Liver (tissue), 9 donors: Measurements from ENCODE around the gene SIGLEC6. TPM values are rescaled to one million over a fixed set of nuclear protein-coding genes. Genes with fewer than 3 reads are reported as not detected.

ENCODE experiments used
- DNase-seq: peaks from one replicate; pipeline ENCODE4 v3.0.0-alpha.2; 2017; ENCODE audit warnings: low spot score
- H3K27ac ChIP-seq, 2 donors: one replicate each; pipeline ENCODE4 v1.7.0; 2013; ENCODE audit warnings: inconsistent platforms in 2 of 2, low read length in 2 of 2, control low read depth in 1 of 2, low read depth in 1 of 2, mild to moderate bottlenecking in 1 of 2
- H3K27me3 ChIP-seq, 4 donors: one replicate each; pipeline versions ENCODE4 v1.6.1 to v1.7.0; 2013; ENCODE audit warnings: low read length in 3 of 4, inconsistent platforms in 1 of 4, mild to moderate bottlenecking in 1 of 4, moderate library complexity in 1 of 4; ENCODE audit not compliant: control insufficient read depth in 4 of 4, insufficient read depth in 4 of 4
- H3K36me3 ChIP-seq, 4 donors: one replicate each; pipeline versions ENCODE4 v1.6.1 to v1.7.0; 2013; ENCODE audit warnings: low read length in 3 of 4, mild to moderate bottlenecking in 3 of 4, low read depth in 1 of 4, moderate library complexity in 1 of 4; ENCODE audit not compliant: control insufficient read depth in 4 of 4, insufficient read depth in 3 of 4
- H3K4me1 ChIP-seq, 4 donors: one replicate each; pipeline versions ENCODE4 v1.6.1 to v1.7.0; 2013; ENCODE audit warnings: low read length in 3 of 4, mild to moderate bottlenecking in 3 of 4, moderate library complexity in 1 of 4; ENCODE audit not compliant: control insufficient read depth in 4 of 4, insufficient read depth in 4 of 4
- H3K4me3 ChIP-seq, 3 donors: one replicate each; pipeline versions ENCODE4 v1.6.1 to v1.7.0; 2013; ENCODE audit warnings: low read length in 3 of 3, control low read depth in 1 of 3, low read depth in 1 of 3, mild to moderate bottlenecking in 1 of 3
- H3K9ac ChIP-seq, 2 donors: one replicate each; pipeline ENCODE4 v1.7.0; 2013; ENCODE audit warnings: low read length in 2 of 2, mild to moderate bottlenecking in 2 of 2, moderate library complexity in 2 of 2, control low read depth in 1 of 2, low read depth in 1 of 2
- H3K9me3 ChIP-seq, 4 donors: one replicate each; pipeline versions ENCODE4 v1.6.1 to v1.7.0; 2013; ENCODE audit warnings: low read length in 3 of 4; ENCODE audit not compliant: control insufficient read depth in 4 of 4
- ATF3 ChIP-seq: IDR thresholded peaks from 2 replicates; pipeline ENCODE4 v1.6.1; 2016; ENCODE audit warnings: antibody characterized with exemption
- EGR1 ChIP-seq, 2 donors: IDR thresholded peaks; 2 replicates each; pipeline ENCODE4 v1.6.1; 2016 to 2018; ENCODE audit warnings: antibody characterized with exemption in 2 of 2, low read depth in 2 of 2
- FOXA1 ChIP-seq: IDR thresholded peaks from 2 replicates; pipeline ENCODE4 v1.6.1; 2016; ENCODE audit warnings: antibody characterized with exemption
- FOXA2 ChIP-seq: IDR thresholded peaks from 2 replicates; pipeline ENCODE4 v1.6.1; 2016; ENCODE audit warnings: antibody characterized with exemption
- GABPA ChIP-seq, 2 donors: IDR thresholded peaks in 1 of 2; conservative IDR thresholded peaks in 1 of 2; 2 replicates each; pipeline ENCODE4 v1.6.1; 2016; ENCODE audit warnings: antibody characterized with exemption in 2 of 2, mild to moderate bottlenecking in 1 of 2, moderate library complexity in 1 of 2
- HNF4A ChIP-seq, 2 donors: conservative IDR thresholded peaks; 2 replicates each; pipeline ENCODE4 v1.6.1; 2016; ENCODE audit warnings: antibody characterized with exemption in 2 of 2, mild to moderate bottlenecking in 2 of 2
- HNF4G ChIP-seq: IDR thresholded peaks from 2 replicates; pipeline ENCODE4 v1.6.1; 2016; ENCODE audit warnings: antibody characterized with exemption
- JUND ChIP-seq, 2 donors: IDR thresholded peaks; 2 replicates each; pipeline ENCODE4 v1.6.1; 2016; ENCODE audit warnings: antibody characterized with exemption in 2 of 2
- MAX ChIP-seq: IDR thresholded peaks from 2 replicates; pipeline ENCODE4 v1.6.1; 2016; ENCODE audit warnings: antibody characterized with exemption
- NR2F2 ChIP-seq: IDR thresholded peaks from 2 replicates; pipeline ENCODE4 v1.6.1; 2016; ENCODE audit warnings: antibody characterized with exemption
- RAD21 ChIP-seq, 2 donors: IDR thresholded peaks; 2 replicates each; pipeline ENCODE4 v1.6.1; 2016; ENCODE audit warnings: antibody characterized with exemption in 2 of 2, mild to moderate bottlenecking in 2 of 2
- REST ChIP-seq: IDR thresholded peaks from 2 replicates; pipeline ENCODE4 v1.6.1; 2016; ENCODE audit warnings: antibody characterized with exemption, mild to moderate bottlenecking
- RXRA ChIP-seq, 2 donors: IDR thresholded peaks; 2 replicates each; pipeline ENCODE4 v1.6.1; 2017 to 2018; ENCODE audit warnings: antibody characterized with exemption in 2 of 2, mild to moderate bottlenecking in 1 of 2
- SP1 ChIP-seq: IDR thresholded peaks from 2 replicates; pipeline ENCODE4 v1.6.1; 2018; ENCODE audit warnings: antibody characterized with exemption, mild to moderate bottlenecking
- TAF1 ChIP-seq: conservative IDR thresholded peaks from 2 replicates; pipeline ENCODE4 v1.6.1; 2016; ENCODE audit warnings: antibody characterized with exemption, mild to moderate bottlenecking
- YY1 ChIP-seq: IDR thresholded peaks from 2 replicates; pipeline ENCODE4 v1.6.1; 2016; ENCODE audit warnings: antibody characterized with exemption, mild to moderate bottlenecking
- ZBTB33 ChIP-seq: IDR thresholded peaks from 2 replicates; pipeline ENCODE4 v1.6.1; 2016; ENCODE audit warnings: antibody characterized with exemption
- WGBS: extraction: QIAGEN DNeasy Blood & Tissue Kit; methylation state at CpG from one replicate; pipeline ENCODE4 v1.1.7; 2013; 5-methylcytosine and 5-hydroxymethylcytosine counted together
- polyA plus RNA-seq, 2 donors: library from polyadenylated mRNA; stranded (reverse) in 1 of 2; unstranded in 1 of 2; fragments of 200-250 nt in 1 of 2; fragments of >200 nt in 1 of 2; fragmentation: Nextera tagmentation in 1 of 2; extraction: Ambion mirVana in 1 of 2; gene quantifications; one replicate each; pipeline versions ENCODE4 v1.2.1 to v1.2.3, GENCODE V29; 2013 to 2015
- total RNA-seq, 2 donors: library from RNA; depleted of rRNA; stranded (reverse); fragments of >200 nt; gene quantifications; one replicate each; pipeline ENCODE4 v1.2.3, GENCODE V29; 2014
- donor health status: healthy.
- donor health status: healthy.
- donor health status: healthy.
- donor health status: healthy.
- donor health status: healthy.

The SIGLEC6 gene
- total and polyA plus RNA-seq, 4 donors = 0.08 to 0.47 (median 0.08) TPM; not detected in 1

- TF ChIP-seq TAF1 = no peak
- TF ChIP-seq JUND (IDR thresholded peaks at IDR 0.05) = no peak
- TF ChIP-seq FOXA1 = no peak
- TF ChIP-seq YY1 = no peak
- TF ChIP-seq ZBTB33 = no peak
- TF ChIP-seq HNF4A (conservative IDR thresholded peaks at IDR 0.05) = no peak
- no peak for TF ChIP-seq HNF4G
- no peak for TF ChIP-seq ATF3
- TF ChIP-seq MAX = no peak
- no peak for TF ChIP-seq FOXA2
- no peak for TF ChIP-seq GABPA (IDR thresholded peaks at IDR 0.05 in 1 of 2, conservative IDR thresholded peaks at IDR 0.05 in 1 of 2)
- no peak for TF ChIP-seq RAD21 (IDR thresholded peaks at IDR 0.05)
- TF ChIP-seq NR2F2 = no peak
- TF ChIP-seq EGR1 (IDR thresholded peaks at IDR 0.05; ENCODE audit: low read depth in 2 of 2) = no peak
- no peak for TF ChIP-seq RXRA (IDR thresholded peaks at IDR 0.05)
- TF ChIP-seq REST = no peak
- no peak for TF ChIP-seq SP1
- H3K36me3 ChIP-seq = peaks cover 2 to 4% (median 3%) of the 10 kb centered on the region in 4 donors
- 81% methylated on average over 1 of the region's 1 CpG for WGBS
- peaks cover 0 to 11% (median 3%) of the 10 kb centered on the region in 4 donors for H3K27me3 ChIP-seq
- H3K27ac ChIP-seq = no peak overlapping the region
- peaks cover 0 to 2% (median 0%) of the 10 kb centered on the region in 4 donors for H3K9me3 ChIP-seq
- DNase-seq = no peak
- no peak overlapping the region for H3K4me3 ChIP-seq
- H3K9ac ChIP-seq = no peak overlapping the region
- H3K4me1 ChIP-seq = peaks cover 5 to 16% (median 9%) of the 10 kb centered on the region in 4 donors
These were observed 37.0 kb upstream of the SIGLEC6 start for GRCh38 chr19:51568456-51568855.

GRCh38 chr19:51567583-51567982 is 36.1 kb upstream of the SIGLEC6 start:
- Histone ChIP-seq H3K36me3 (no peaks in the 10 kb centered on the region), H3K4me1 (peaks cover 3 to 12% (median 9%) of the 10 kb centered on the region in 4 donors), H3K4me3 (no peak overlapping the region), H3K27me3 (peaks cover 0 to 11% (median 3%) of the 10 kb centered on the region in 4 donors), H3K9me3 (peaks cover 0 to 2% (median 0%) of the 10 kb centered on the region in 4 donors), H3K9ac (no peak overlapping the region), H3K27ac (no peak overlapping the region)
- TF ChIP-seq RAD21 (IDR thresholded peaks at IDR 0.05) (no peak), NR2F2 (no peak), RXRA (IDR thresholded peaks at IDR 0.05) (no peak), ATF3 (no peak), SP1 (no peak), JUND (IDR thresholded peaks at IDR 0.05) (no peak)
- DNase-seq = no peak
- WGBS = 72% methylated on average over 4 of the region's 4 CpGs
